Neural progenitor cell (in vitro differentiated cells): ENCODE measurements around the gene PPT2. TPM values are rescaled to one million over a fixed set of nuclear protein-coding genes. Genes with fewer than 3 reads are reported as not detected.

Experiments
- DNase-seq: peaks from one replicate; pipeline ENCODE4 v3.0.0-alpha.2; 2016; ENCODE audit warnings: low spot score
- H2AFZ ChIP-seq: fragments of 200-600 bp; sonication (generic); replicated peaks from 2 replicates; pipeline ENCODE4 v1.6.1; 2016; ENCODE audit warnings: antibody characterized with exemption
- H3F3A ChIP-seq: fragments of 200-600 bp; sonication (generic); 2 replicates; pipeline ENCODE4 v1.6.1; 2016; ENCODE audit warnings: antibody characterized with exemption, low read depth
- H3K27ac ChIP-seq: fragments of 200-600 bp; sonication (generic); 2 replicates; pipeline ENCODE4 v1.5.1; 2016; ENCODE audit warnings: mild to moderate bottlenecking
- H3K27me3 ChIP-seq: fragments of 200-600 bp; sonication (generic); 2 replicates; pipeline ENCODE4 v1.6.1; 2016; ENCODE audit warnings: mild to moderate bottlenecking, moderate library complexity
- H3K36me3 ChIP-seq: fragments of 200-600 bp; sonication (generic); 2 replicates; pipeline ENCODE4 v1.5.1; 2016
- H3K4me1 ChIP-seq: fragments of 200-600 bp; sonication (generic); 2 replicates; pipeline ENCODE4 v1.6.1; 2016; ENCODE audit warnings: mixed run types
- H3K4me2 ChIP-seq: fragments of 200-600 bp; sonication (generic); 2 replicates; pipeline ENCODE4 v1.6.1; 2016
- H3K4me3 ChIP-seq: fragments of 200-600 bp; sonication (generic); 2 replicates; pipeline ENCODE4 v1.5.1; 2016
- H3K79me2 ChIP-seq: fragments of 200-600 bp; sonication (generic); 2 replicates; pipeline ENCODE4 v1.6.1; 2016; ENCODE audit warnings: low read depth
- H3K9ac ChIP-seq: fragments of 200-600 bp; sonication (generic); 2 replicates; pipeline ENCODE4 v1.6.1; 2016
- H3K9me3 ChIP-seq: fragments of 200-600 bp; sonication (generic); 2 replicates; pipeline ENCODE4 v1.5.1; 2016; ENCODE audit warnings: low read depth
- H4K20me1 ChIP-seq: fragments of 200-600 bp; sonication (generic); 2 replicates; pipeline ENCODE4 v1.6.1; 2016; ENCODE audit warnings: low read depth
- H3K27ac Mint-ChIP-seq: 3 replicates; pipeline ENCODE4 v1.8.0; 2021; ENCODE audit warnings: mixed read lengths
- H3K27me3 Mint-ChIP-seq: 2 replicates; pipeline ENCODE4 v1.8.0; 2022; ENCODE audit warnings: low read depth, mild to moderate bottlenecking, inconsistent platforms, moderate library complexity, mixed read lengths; ENCODE audit not compliant: insufficient read depth
- H3K36me3 Mint-ChIP-seq: 3 replicates; pipeline ENCODE4 v1.8.0; 2021; ENCODE audit warnings: mixed read lengths
- H3K4me1 Mint-ChIP-seq: 3 replicates; pipeline ENCODE4 v1.8.0; 2021; ENCODE audit warnings: mixed read lengths
- H3K4me3 Mint-ChIP-seq: 3 replicates; pipeline ENCODE4 v1.8.0; 2021; ENCODE audit warnings: mild to moderate bottlenecking, moderate library complexity, mixed read lengths
- H3K9me3 Mint-ChIP-seq: 3 replicates; pipeline ENCODE4 v1.8.0; 2020; ENCODE audit warnings: mixed read lengths
- EZH2 ChIP-seq: fragments of 200-600 bp; sonication (generic); IDR thresholded peaks from 2 replicates; pipeline ENCODE4 v1.6.1; 2017; ENCODE audit warnings: antibody characterized with exemption, mild to moderate bottlenecking, moderate library complexity
- EZH2phosphoT487 ChIP-seq: fragments of 200-600 bp; sonication (generic); IDR thresholded peaks from 2 replicates; pipeline ENCODE4 v1.6.1; 2017; ENCODE audit warnings: antibody characterized with exemption
- total RNA-seq: library from RNA; depleted of rRNA; stranded (reverse); fragments of >200 nt; gene quantifications from 2 replicates; pipeline ENCODE4 v1.2.3, GENCODE V29; 2015; ENCODE audit warnings: low replicate concordance
- TF ChIP-seq, protein P1 (sequence below): fragments of 200-600 bp; sonication (generic); IDR thresholded peaks from 2 replicates; pipeline ENCODE4 v1.5.1; 2017; ENCODE audit warnings: antibody characterized with exemption, mild to moderate bottlenecking

The PPT2 gene
- total RNA-seq, 1 donor from 2014 or later: 18.6 TPM

DNA sequence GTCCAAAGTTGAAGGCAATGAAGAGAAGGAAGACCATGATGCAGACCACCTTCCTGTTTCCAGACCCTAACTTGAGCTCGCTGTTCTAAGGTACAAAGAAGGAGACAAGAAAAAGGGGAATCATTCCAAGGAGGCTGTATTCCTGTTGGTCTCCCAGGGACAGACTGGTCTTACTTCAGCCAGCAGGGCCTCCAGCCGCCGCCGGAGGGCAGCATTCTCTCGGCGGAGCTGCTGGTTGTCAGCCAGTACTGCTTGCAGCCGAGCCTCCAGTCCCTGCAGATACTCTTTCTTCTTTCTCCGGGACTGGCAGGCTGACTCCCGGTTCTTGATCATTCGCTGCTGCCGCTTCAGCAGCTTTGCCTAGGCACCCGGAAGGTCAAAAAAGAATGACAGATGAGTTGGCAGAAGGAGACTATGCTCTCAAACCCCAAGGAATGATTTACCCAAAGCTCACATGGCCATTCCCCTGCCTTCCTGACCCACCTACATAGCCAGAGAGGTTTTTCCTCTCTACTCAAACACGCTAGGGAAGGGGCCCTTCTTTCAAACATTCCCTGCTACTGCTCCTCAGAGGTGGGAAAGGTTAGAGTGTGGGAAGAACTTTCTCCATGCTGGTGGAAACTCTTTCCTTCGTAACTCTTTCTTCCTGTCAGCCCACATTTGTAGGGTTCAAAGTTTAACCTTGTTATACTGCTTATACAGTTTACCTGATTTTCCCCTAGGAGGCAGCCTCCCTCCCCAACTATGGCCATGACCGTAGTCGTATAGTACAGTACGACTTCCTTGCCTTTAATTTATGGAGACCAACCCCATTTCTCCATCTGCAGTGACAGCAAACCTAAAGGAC lies 34.9 kb upstream of the PPT2 start:
- H3K79me2 ChIP-seq: no peaks in the 10 kb centered on the region
- peaks cover 12% of the 10 kb centered on the region for H3F3A ChIP-seq
- H3K27me3 ChIP-seq: no peaks in the 10 kb centered on the region
- peak; percentile 87 for DNase-seq
- peaks cover 12% of the 10 kb centered on the region for H3K4me1 Mint-ChIP-seq
- peak overlapping the region; percentile 52 for H3K27ac Mint-ChIP-seq
- H3K9ac ChIP-seq: no peak overlapping the region
- H3K36me3 ChIP-seq: no peaks in the 10 kb centered on the region
- no peak overlapping the region for H2AFZ ChIP-seq
- no peaks in the 10 kb centered on the region for H4K20me1 ChIP-seq
- H3K27ac ChIP-seq: no peak overlapping the region
- peaks cover 5% of the 10 kb centered on the region for H3K27me3 Mint-ChIP-seq
- peak overlapping the region; percentile 47 for H3K4me3 Mint-ChIP-seq
- peaks cover 17% of the 10 kb centered on the region for H3K36me3 Mint-ChIP-seq
- H3K9me3 ChIP-seq: no peaks in the 10 kb centered on the region
- no peak for TF ChIP-seq EZH2phosphoT487
- TF ChIP-seq, protein P1, sequence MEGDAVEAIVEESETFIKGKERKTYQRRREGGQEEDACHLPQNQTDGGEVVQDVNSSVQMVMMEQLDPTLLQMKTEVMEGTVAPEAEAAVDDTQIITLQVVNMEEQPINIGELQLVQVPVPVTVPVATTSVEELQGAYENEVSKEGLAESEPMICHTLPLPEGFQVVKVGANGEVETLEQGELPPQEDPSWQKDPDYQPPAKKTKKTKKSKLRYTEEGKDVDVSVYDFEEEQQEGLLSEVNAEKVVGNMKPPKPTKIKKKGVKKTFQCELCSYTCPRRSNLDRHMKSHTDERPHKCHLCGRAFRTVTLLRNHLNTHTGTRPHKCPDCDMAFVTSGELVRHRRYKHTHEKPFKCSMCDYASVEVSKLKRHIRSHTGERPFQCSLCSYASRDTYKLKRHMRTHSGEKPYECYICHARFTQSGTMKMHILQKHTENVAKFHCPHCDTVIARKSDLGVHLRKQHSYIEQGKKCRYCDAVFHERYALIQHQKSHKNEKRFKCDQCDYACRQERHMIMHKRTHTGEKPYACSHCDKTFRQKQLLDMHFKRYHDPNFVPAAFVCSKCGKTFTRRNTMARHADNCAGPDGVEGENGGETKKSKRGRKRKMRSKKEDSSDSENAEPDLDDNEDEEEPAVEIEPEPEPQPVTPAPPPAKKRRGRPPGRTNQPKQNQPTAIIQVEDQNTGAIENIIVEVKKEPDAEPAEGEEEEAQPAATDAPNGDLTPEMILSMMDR: peak; percentile 85
- no peaks in the 10 kb centered on the region for H3K4me1 ChIP-seq
- H3K4me2 ChIP-seq: no peak overlapping the region
- H3K4me3 ChIP-seq: no peak overlapping the region
- no peaks in the 10 kb centered on the region for H3K9me3 Mint-ChIP-seq

DNA sequence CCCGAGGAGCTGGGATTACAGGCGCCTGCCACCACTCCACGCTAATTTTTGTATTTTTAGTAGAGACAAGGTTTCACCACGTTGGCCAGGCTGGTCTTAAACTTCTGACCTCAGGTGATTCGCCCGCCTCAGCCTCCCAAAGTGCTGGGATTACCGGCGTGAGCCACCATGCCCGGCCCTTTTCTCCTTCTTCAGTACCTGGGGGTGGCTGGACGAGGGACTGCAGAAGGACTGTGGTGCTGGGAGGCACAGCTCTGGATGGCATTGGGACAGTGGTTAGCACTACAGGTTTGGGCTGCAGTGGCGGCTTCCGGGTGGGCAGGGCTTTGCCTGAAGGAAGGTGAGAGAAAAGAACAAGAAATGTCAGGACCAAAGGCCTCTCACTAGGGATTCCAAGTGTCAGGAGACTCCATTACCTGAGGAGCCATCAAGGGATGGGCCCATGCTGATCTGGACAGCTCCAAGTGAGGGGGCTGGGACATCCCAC lies 33.3 kb upstream of the PPT2 start:
- Histone ChIP-seq H3K4me1 (no peaks in the 10 kb centered on the region), H4K20me1 (no peaks in the 10 kb centered on the region)
- H3K36me3 Mint-ChIP-seq: peaks cover 20% of the 10 kb centered on the region

DNA sequence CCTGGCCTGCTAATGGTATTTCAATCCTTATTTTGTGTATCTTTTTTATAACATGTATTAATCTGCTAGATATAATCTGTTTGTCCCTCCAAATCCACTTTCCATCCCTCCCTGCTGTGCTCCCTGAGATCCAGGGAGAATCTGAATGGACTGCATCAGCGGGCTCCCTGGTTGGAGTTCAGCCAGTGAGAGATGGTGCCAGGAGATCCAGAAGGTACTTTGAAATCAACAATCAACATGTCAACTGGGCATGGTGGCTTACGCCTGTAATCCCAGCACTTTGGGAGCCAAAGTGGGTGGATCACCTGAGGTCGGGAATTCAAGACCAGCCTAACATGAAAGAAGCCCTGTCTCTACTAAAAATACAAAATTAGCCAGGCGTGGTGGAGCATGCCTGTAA lies 30.3 kb upstream of the PPT2 start:
- Histone ChIP-seq H3K4me3 (no peak overlapping the region), H3K9me3 (no peaks in the 10 kb centered on the region), H3F3A (peaks cover 28% of the 10 kb centered on the region), H3K27me3 (no peaks in the 10 kb centered on the region), H3K27ac (no peak overlapping the region), H3K79me2 (peaks cover 19% of the 10 kb centered on the region), H3K9ac (no peak overlapping the region), H3K36me3 (no peaks in the 10 kb centered on the region), H3K4me1 (peaks cover 9% of the 10 kb centered on the region), H2AFZ (no peak overlapping the region), H4K20me1 (no peaks in the 10 kb centered on the region), H3K4me2 (no peak overlapping the region)
- TF ChIP-seq, protein P1: no peak
- TF ChIP-seq EZH2phosphoT487 (no peak), EZH2 (no peak)
- DNase-seq: no peak
- Mint-ChIP-seq H3K4me1 (peaks cover 30% of the 10 kb centered on the region), H3K9me3 (no peaks in the 10 kb centered on the region), H3K27ac (no peak overlapping the region), H3K4me3 (no peak overlapping the region), H3K36me3 (peaks cover 25% of the 10 kb centered on the region), H3K27me3 (peaks cover 2% of the 10 kb centered on the region)

More for the DNA sequence above, 33.3 kb upstream of the PPT2 start:
- H3K36me3 ChIP-seq: no peaks in the 10 kb centered on the region
- H3K27ac ChIP-seq: no peak overlapping the region
- H2AFZ ChIP-seq: no peak overlapping the region
- Mint-ChIP-seq H3K4me3 (no peak overlapping the region), H3K9me3 (no peaks in the 10 kb centered on the region), H3K4me1 (peaks cover 9% of the 10 kb centered on the region), H3K27ac (no peak overlapping the region), H3K27me3 (peaks cover 7% of the 10 kb centered on the region)
- H3K9me3 ChIP-seq: no peaks in the 10 kb centered on the region
- peaks cover 12% of the 10 kb centered on the region for H3F3A ChIP-seq
- no peak overlapping the region for H3K4me3 ChIP-seq
- no peak overlapping the region for H3K9ac ChIP-seq
- no peaks in the 10 kb centered on the region for H3K27me3 ChIP-seq
- no peaks in the 10 kb centered on the region for H3K79me2 ChIP-seq
- DNase-seq: no peak
- no peak overlapping the region for H3K4me2 ChIP-seq
- TF ChIP-seq EZH2phosphoT487: no peak
- no peak for TF ChIP-seq EZH2
- TF ChIP-seq, protein P1: no peak
